GM19397 (cell line): ENCODE measurements around the gene BCAP31.
"Not testable (repeated sequence)": the region's sequence is repeated elsewhere in the genome, so short reads cannot be mapped to it uniquely, and the experiment has no call there.

Experiments used
- ATAC-seq: cut with Tn5 transposase; IDR thresholded peaks from one replicate; pipeline ENCODE4 v1.9.1; 2021; ENCODE audit warnings: mild to moderate bottlenecking, moderate library complexity; ENCODE audit not compliant: unreplicated experiment

The BCAP31 gene

GRCh38 chrX:153763298-153763932 lies 39.2 kb upstream of the BCAP31 start:
- no peak for ATAC-seq

GRCh38 chrX:153762626-153763173 lies 38.5 kb upstream of the BCAP31 start:
- no peak for ATAC-seq

- ATAC-seq = no peak
Measured at GRCh38 chrX:153761863-153762262, 37.7 kb upstream of the BCAP31 start.

- no peak for ATAC-seq
Measured at GRCh38 chrX:153755136-153755535, 30.9 kb upstream of the BCAP31 start.

GRCh38 chrX:153750127-153750774 lies 26.1 kb upstream of the BCAP31 start:
- no peak for ATAC-seq

- not testable (repeated sequence) for ATAC-seq
Measured at GRCh38 chrX:153749017-153749416, 24.8 kb upstream of the BCAP31 start.

GRCh38 chrX:153746991-153747390 lies 22.8 kb upstream of the BCAP31 start:
- not testable (repeated sequence) for ATAC-seq

GRCh38 chrX:153746359-153746758 lies 22.2 kb upstream of the BCAP31 start:
- ATAC-seq = no peak

GRCh38 chrX:153745067-153745433 lies 20.9 kb upstream of the BCAP31 start:
- ATAC-seq = not testable (repeated sequence)

GRCh38 chrX:153744210-153745066 lies 20.3 kb upstream of the BCAP31 start:
- no peak for ATAC-seq

GRCh38 chrX:153743468-153744209 lies 19.5 kb upstream of the BCAP31 start:
- ATAC-seq = not testable (repeated sequence)

GRCh38 chrX:153742796-153743467 lies 18.7 kb upstream of the BCAP31 start:
- ATAC-seq = not testable (repeated sequence)

GRCh38 chrX:153742111-153742510 lies 17.9 kb upstream of the BCAP31 start:
- not testable (repeated sequence) for ATAC-seq

- no peak for ATAC-seq
Measured at GRCh38 chrX:153741446-153741845, 17.3 kb upstream of the BCAP31 start.

GRCh38 chrX:153740631-153741222 lies 16.5 kb upstream of the BCAP31 start:
- no peak for ATAC-seq

GRCh38 chrX:153739754-153740486 lies 15.7 kb upstream of the BCAP31 start:
- no peak for ATAC-seq

- no peak for ATAC-seq
Measured at GRCh38 chrX:153738056-153738605, 13.9 kb upstream of the BCAP31 start.

GRCh38 chrX:153736871-153737441 lies 12.8 kb upstream of the BCAP31 start:
- no peak for ATAC-seq
